Stimulated activated CD8-positive, alpha-beta memory T cell treated with anti-CD3 and anti-CD28 coated beads, Interleukin-4, amount 100 ng/mL, for 24 hours (primary cell): ENCODE measurements around the gene PPL.

ENCODE experiments used
- DNase-seq: peaks from one replicate; pipeline ENCODE4 v3.0.0-alpha.2; 2020; ENCODE audit warnings: low read depth

PPL gene

DNA sequence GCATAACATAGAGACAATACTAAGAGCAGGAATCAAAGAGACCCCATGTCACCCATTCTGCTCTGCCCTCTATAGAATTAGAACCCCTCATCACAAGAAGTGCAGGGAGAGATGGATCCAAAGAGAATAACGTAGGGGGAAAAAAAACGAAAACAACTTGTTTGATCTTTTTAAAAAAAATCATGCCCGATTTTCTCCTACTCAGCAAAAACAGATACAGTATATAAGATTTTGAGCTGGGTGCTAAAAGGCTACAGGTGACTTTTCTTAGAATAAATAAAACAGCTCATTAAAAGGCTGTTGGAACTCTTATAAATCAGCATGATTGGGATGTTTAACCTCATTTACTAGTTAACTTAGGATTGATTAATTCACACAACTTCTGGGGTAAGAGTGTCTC is 72.2 kb downstream of the PPL start:
- DNase-seq, result no peak

DNA sequence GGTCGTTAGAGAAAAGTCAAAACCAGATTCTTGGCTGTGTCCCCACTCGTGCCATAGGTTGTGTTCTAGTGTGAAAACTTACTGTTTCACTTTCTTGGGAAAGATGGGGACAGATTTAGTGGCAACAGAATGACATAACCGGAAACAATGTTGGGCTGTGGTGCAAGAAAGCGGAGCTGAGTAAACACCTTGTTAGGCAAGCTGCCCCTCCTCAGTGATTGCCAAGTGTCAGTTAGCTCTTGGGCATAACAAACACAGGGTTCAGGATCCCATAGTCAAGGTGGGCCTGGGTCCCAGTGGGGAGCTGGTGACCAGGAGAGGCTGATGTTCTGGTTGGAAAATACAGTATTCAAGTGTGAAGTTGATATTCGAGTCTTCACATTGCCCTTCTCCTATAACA is 74.3 kb downstream of the PPL start:
- no peak for DNase-seq

DNA sequence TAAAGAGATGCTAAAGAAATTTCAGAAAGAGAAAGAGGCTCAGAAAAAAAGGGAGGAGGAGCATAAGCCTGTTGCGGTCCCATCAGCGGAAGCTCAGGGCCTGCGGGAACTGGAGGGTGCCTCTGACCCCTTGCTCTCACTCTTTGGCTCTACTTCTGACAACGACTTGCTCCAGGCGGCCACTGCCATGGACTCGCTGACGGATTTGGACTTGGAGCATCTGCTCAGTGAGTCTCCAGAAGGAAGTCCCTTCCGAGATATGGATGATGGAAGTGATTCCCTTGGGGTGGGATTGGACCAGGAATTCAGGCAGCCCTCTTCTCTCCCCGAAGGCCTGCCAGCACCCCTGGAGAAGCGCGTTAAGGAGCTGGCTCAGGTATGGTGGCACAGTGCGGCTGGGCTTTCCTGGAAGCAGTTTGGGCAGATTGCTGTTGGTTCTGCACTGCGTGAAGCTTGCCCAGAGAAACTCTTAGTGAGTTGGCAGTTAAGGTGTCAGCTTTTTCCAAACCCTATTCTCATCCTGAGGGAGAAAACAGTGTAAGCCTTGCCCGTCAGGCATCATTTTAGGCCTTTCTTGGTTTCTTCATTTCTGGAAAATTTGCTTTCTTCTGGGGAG is 76.1 kb downstream of the PPL start:
- no peak for DNase-seq

DNA sequence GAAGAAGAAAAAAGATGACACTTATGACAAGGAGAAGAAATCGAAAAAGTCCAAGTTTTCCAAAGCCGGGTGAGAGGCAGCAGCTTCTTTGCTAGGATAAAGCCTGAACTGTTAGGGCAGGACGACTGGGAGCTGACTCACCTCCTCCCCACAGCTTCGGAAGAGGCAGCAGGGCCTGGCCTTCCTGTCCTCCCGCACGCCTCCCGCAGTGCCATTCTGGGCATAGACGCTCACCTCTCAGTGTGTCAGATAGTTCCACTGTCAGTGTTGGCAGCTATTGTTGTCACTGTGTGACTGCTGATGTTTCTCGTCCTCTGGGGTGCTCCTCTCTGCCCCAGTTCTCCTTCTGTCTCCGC is 77.1 kb downstream of the PPL start:
- no peak for DNase-seq

DNA sequence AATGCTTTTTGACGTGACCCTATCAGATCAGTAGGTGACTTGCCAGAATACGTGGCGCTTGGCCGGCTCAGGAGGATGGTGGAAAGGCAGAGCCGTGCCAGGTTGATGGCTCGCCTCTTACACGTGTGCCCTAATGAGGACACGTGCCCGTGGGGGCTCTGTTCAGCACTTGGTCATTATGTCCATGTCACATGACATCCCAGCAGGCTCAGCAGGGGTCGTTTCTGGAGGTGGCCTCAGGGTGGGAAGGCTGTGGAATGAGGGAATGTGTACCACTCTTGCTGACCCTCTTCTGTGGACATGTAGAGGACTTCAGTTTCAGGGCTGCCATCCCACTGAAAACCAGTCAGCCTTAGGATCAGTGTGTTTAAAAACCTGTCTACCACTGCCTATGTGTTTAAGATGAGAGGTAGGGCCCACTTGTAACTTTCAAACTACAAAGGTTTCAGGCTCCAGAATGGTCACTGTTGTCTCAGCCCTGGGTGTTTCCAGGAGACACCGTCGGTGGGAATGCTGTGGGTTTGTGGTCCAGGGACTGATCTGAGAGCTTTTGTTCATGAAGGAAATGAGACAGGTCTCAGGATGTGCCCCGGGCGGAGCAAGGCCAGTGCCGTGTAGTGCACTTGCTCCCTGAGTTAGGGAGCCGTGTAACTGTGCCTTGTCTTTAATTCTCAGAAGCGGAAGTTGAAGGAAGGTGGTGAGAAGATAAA is 77.6 kb downstream of the PPL start:
- DNase-seq, result no peak

DNA sequence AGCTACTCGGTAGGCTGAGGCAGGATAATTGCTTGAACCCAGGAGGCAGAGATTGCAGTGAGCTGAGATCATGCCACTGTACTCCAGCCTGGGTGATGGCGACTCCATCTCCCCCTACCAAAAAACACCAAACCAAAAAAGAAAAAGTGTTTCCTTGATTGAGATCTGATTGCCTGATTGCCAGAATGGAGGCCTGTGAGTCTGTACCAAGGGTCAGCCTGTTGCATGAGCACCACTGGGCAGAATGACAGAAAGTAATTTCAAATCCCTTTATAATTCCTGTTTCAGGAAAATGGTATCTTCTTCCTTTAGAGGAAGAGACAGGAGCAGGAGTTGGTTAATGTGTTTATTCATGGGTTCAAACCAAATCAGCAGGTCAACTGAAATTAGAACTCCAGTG is 81.1 kb downstream of the PPL start:
- no peak for DNase-seq

DNA sequence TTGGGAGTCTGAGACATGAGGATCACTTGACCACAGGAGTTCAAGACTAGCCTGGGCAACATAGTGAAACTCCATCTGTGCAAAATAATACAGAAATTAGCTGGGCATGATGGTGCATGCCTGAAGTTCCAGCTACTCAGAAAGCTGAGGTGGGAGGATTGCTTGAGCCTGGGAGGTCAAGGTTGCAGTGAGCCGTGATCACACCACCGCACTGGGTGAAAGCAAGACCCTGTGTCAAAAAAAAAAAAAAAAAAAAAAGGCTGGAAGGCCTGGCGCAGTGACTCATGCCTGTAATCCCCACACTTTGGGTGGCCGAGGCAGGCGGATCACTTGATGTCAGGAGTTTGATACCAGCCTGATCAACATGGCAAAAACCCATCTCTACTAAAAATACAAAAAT is 81.6 kb downstream of the PPL start:
- no peak for DNase-seq

DNA sequence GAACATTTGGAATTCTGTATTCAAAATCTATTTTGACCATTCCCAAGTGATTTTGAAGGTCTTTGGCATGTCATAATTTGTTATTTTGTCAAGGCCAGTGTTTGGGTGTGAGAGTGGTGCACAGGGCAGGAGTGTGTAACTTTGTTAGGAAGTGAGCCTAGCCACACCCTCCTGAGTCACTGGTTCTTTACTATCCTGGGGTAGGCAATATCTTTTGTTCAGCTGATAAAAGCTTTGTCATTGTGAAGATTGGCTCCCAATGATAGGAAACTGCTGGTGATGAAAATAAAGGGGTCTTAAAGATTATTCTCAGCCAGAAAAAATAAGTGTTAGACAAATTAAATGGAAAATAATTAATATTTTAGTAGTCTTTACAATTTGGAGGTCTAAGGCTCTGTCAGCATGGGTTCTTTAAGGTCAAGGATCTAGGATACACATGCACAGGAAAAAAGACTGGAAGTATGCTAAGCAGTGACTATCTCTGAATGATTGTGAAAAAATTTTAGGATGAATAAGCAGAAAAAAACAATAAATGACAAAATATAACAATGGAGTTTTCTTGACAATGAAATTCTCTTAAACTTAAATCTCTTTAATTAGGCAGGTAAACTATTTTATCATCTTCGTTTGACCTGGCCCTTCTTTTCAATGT is 84.6 kb downstream of the PPL start:
- no peak for DNase-seq

DNA sequence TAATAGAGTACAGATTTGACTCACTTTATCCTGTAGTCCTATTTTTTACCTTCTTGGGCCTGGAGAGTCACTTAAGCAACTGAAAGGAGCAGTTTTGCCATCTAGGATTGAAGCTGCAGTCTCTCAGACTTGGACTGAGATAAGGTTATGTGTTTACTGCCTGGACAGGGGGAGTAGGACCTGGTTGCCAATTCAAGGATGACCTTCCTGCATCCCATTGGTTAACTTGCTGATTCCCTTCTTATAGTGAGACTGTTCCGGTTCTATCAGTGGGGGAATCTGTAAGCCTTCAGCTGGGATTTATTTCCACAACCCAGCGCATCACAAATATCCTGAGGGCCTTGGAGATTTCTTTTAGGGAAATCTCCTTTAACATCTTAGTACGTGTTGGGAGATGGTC is 86.7 kb downstream of the PPL start:
- no peak for DNase-seq

DNA sequence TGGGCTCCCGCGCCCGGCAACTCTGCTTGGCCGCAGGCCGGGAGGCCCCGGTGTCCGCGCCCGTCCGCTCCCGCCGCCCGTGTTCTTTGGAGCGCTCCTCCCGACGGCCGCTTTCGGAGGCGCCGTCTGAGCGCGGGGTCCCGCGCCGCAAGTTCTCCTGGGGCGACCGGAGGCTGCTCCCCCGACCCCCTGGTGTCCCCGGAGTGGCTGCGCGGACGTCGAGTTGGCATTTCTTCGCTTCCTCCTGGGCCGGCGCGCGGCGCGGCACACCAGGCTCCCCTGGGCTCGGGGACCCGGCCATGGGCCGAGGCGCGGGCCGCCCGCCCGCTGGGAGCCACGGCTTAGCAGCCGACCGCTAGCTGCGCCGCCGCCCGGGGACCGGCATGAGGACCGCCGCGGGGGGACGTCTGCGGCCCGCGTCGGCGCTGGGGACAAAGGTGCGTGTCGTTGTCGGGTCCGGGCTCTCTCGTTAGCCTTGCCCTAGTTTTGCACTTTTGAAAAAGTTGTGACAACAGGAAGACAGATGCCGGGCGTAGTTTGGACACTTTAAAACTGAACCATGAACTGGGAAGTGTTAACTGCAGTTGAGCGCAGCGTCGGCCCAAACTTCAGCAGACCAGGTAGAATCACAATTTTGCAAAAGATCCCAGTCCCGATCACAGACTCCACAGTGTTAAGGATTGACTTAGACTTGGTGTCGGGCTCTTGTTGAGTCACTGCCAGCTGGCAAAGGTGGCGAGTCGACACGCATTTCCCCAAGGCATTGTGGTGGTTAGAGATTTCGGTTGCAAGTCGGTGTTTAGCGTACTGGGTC is 89.0 kb downstream of the PPL start:
- DNase-seq, result peak; percentile 15

DNA sequence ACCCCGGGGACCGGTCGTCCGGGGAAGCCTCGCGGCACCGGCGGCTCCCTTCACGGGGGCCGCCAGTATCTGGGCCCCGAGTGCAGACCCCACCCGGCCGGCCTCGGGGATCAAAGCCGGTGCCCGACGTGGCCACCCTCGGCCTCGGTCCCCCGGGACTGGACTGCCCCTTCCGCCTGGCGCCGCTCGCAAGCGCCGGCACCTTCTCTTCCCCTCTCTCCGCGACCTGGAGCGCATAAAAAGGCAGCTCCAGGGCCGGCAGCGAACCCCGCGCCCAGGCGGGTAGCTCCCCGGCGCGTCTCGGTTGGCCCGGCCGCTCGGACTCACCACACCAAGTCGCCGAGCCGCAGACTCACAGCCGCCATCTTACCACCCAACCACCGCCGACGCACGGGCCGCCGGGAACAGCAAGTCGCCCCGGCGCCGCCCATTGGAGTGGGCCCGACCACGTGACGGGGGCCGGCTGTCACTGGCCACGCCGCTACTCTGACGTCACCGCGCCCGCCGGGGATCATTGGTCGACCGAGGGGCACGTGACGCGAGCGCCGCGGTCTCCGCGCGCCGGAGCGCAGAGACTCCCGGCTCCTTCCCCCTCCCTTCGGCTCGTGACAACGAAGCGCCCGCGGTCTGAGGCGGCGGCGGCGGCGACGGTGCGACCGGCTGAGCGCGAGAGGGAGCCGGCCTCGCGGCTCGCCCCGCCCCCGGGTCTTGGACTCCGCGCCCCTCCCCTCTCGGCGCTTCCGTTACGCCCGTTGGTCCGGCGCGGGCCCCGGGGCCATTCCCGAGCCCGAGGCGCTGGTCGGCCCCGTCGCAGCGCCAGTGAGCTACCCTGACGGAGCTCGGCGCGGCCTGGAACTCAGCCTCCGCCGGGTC is 89.8 kb downstream of the PPL start, which contains the start of the genes GLYR1 and UBN1:
Gene GLYR1, minus strand, starts transcription at position 388 of the 873 bp plus-strand sequence. Its CDS starts 23 bp downstream, at position 365.
Gene UBN1, plus strand, starts transcription at position 581 of the 873 bp plus-strand sequence. CDS start 5,437 bp downstream, outside the sequence.
- peak; percentile 100 for DNase-seq

DNA sequence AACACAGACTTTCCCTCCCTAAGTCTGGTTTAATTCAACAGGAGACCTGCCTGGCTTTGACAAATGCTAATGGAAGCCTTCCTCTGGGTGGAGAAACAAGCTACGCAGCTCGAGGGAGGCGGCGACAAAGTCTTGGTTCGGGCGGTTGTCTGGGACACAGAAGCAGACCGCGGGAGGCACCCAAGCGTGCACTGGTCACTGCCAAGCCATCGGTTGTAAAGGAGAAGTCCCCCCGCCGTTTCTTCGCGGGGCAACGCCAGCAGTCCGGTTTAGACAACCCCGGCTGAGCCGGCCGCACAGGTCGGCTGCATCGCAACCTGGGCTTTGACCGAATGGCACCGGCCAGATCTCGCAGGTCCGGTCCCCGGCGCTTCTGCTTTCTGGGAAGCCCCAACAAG is 90.4 kb downstream of the PPL start:
- peak; percentile 1 for DNase-seq

DNA sequence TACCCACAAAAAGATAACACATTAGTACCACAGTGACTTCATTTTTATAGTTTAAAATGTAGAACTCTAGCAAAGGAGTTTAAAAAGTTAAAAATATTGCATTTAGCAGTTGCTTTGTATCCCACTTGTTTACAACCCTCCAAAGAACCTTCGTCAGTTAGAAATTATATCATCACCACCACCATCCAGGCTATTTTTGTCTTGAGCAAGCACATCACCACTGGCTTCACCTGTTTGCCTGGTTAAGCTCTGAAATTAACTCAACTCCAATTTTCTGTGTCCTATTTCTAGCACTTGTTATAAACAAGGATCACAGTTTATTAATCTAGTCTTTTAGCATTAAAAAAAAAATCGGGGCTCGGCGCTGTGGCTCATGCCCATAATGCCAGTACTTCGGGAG is 96.0 kb downstream of the PPL start:
- DNase-seq, result no peak

DNA sequence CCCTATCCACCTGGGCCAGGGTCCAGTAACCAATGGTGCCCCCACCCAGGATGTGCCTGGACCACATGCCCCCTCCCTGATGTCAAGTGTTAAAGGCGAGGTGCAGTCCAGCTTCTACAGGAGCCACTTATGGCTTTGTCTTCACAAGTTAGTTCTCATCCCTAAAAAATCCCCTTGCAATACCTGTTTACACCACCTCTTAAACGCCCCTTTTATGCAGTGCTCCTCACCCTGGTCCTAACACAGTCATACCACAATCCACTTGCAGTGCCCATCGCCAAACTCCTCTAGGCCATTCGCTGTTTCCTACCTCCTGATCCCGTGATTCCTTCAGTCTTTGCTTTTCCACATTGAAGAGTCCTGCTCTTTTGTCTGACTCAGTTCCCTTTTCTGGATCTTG is 97.0 kb downstream of the PPL start:
- DNase-seq, result no peak

DNA sequence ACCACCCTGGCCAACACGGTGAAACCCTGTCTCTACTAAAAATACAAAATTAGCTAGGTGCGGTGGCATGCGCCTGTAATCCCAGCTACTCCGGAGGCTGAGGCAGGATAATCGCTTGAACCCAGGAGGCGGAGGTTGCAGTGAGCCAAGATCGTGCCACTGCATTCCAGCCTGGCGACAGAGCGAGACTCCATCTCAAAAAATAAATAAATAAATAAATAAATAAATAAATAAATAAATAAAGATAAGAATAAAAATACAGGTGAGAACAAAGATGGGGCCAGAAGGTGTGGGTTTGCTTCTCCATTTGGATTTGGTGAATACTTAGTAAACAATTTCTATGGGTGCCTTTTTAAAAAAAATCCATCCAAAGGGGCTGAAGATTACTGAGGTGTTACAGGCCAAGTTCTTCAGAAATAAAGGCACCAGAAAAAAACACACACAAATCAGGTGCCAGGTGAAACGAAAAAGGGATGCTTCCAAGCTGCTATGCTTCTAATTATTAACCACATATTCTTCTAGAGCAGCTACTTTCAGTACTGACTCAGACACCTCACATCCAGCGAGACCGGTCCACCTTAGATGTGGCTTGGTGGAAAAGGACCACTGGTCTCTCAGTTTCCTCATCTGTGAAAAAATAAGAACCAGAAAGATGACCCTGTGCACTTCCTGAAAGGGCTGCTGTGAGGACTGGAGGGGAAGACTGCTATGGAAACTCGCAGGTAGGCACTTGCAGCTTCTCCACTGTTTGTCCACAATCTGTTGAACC is 99.0 kb downstream of the PPL start:
- DNase-seq, result no peak

DNA sequence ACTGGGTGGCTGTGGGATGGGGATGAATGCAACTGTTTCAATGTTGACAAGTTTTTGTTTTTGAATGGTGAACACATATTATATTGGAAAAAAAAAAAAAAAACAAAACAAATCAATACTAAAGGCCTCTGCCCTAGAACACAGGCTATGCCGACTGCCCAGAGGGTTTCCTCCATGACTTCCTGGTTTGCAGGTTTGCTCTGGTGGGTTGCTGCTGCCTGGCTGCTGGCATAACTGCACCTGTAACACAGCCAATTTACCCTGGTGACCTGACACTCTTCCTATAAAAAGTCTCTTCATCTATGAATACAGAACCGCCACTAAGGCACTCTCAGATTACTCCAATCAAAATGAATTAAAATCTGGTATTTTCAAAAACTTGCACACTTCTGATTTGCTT is 100.2 kb downstream of the PPL start:
- DNase-seq, result no peak

DNA sequence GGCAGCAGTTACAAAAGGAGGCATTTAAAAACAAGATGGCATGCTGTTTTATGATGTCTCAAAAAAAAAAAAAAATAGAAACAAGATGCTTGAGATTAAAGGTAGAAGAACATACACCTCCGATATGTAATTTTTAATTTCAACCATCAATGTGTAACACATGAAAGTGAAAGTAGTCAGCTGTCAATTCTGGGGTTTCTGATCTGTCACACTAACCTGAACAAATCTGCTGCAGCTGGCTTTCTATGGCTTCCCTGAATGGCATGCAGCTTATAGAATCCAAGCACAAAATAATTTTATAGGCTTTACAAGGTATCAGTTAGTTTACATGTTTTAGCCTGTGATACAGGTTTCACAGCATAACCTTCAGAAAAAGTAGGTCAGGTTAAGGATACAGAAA is 103.4 kb downstream of the PPL start:
- no peak for DNase-seq

DNA sequence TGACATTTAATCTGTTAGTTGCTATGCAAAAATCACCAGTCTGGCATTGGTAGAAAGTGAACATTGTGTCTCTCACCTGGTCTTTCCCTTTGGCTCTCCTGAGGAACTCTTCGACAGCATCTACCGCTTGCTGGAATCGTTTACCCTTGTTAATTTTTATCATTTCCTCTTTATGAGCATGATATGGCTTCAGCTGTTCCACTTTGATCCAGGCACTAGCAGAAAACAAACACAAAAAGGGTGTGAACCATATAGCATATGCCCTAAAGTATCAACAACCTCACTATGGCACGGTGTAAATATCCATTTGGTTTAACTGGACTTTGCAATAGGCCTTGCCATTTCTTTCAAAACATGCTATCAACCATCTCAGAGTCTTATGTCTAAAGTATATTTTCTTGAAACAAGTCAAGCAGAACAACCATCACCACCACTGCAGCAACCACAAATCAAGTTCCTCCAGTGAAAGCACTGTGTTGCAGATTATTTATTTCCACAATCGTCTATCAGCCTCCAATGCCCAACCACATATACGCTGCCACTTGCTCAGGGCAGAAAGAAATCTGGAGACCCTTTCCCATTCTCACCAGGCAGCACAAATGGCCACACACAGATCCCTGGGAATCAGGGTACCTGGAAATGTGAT is 104.1 kb downstream of the PPL start:
- no peak for DNase-seq
